Middle frontal gyrus (tissue), 1 donor: Measurements from ENCODE around the gene GPSM1.
"Not testable (repeated sequence)": the region's sequence is repeated elsewhere in the genome, so short reads cannot be mapped to it uniquely, and the experiment has no call there.

Experiments
- DNase-seq: peaks from one replicate; pipeline ENCODE4 v3.0.0-alpha.2; 2015; ENCODE audit warnings: low spot score; ENCODE audit errors: extremely low spot score

The GPSM1 gene

DNA sequence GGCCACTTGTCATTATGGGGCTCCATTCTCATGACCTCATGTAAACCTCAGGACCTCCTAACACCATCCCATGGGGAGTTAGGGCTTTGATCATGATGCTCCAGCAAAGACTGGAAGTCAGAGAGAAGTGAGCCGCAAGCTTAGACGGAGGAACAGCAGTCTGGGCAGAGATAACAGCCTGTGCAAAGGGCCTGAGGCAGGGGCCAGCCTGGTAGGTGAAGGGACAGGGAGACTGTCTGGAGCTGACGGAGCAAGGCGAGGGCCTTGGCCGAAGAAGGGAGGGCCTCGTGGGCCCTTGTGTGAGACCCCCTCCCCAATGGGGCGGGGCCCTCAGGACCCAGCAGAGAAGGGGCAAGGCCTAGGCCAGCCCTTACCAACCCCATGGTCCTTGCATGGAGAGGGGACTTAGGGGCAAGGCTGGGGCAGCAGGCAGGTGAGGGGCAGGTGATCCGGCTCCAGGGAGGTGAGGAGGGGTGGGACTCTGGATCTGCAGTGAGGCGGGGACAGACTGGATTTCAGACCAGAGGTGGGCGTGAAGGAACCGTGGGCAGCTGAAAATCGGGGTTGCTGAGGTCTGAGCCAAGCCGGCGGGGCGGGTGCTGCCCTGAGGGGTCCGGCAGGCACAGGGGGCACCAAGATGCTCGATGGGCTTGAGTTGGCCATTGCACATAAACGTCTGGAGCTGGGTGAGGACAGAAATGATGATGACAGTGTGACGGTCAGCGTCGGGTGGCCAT lies 17.4 kb downstream of the GPSM1 start:
- no peak for DNase-seq

DNA sequence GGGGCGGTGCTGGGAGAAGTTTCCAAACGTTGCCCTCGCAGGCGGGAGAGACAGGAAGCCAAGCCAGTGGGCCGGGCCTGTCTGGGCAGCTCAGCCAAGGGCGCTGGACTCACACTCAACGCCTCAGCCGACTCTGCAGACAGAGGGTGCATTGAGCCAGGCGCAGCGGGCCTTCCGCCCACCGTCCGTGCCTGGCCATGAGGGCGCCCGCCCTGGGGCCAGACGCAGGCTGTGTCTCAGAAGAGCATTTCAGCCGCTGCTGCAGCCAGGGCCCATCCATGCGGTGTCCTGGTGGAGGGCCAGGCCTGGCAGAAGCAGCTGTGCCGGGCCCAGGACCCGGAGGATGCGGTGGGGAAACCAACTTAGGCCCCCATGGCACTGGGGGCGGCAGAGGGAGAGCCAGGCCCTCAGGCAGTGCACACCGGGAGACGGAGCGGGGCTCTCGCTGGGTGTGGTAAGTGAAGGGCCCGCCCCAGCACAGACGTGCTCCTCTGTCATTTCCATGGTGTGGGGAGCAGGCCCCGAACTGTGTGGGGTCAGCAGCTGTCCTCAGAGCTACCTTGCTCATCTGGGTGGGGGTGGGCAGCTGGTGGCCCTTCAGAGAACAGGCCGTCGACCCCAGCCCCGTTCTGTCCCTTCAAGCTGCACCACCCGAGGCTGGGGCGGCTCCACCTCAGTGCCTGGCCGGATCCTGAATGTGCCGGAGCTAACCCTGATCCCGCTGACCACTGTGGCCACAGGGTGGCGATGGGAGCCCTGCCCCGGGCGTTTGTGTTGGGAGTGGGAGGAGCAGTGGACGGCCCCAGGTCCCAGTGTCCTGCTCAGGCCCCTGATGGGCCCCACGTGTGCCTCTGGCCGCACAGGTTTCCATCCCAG lies 18.2 kb downstream of the GPSM1 start:
- DNase-seq: peak; percentile 65

DNA sequence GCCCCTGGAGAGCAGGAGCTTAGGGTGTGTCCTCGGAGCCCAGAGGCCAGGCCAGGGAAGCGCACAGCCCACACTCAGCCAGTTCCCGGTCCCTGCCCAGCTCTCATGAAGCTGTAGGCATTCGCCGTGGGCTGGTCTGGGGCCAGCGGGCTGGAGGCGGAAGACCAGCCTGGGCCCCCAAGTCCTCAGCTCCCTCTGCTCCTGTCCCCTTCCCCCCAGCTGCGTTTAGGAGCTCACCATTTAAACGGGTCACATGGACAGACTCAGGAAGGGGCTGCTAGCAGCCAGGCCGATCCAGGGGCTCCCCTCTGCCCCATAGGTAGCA lies 18.8 kb downstream of the GPSM1 start:
- DNase-seq: no peak

DNA sequence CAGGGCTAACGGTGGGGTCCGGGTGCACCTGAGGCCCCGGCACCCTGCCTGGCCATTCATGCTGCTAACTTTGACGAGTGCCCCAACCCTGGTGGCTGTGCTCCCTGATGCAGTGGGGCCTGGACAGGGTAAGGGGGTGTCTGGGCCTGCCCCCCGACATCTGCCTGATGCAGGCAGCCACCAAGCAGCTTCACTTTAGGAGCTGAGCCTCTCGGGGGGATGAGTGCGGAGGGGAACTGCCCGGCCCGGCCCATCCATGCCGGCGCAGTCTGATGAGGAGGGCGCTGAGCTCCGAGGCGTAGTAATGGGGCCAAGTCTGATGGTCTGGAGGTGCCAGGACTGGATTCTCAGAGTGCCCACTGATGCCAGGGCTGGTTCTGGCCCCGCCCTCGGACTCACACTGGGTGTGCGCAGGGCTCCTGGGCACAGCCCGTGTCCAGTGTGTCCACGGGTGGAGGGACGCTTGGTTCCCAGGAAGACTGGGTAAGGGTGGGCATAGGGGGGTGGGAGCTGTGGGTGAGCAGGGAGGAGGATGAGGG lies 19.7 kb downstream of the GPSM1 start:
- no peak for DNase-seq

DNA sequence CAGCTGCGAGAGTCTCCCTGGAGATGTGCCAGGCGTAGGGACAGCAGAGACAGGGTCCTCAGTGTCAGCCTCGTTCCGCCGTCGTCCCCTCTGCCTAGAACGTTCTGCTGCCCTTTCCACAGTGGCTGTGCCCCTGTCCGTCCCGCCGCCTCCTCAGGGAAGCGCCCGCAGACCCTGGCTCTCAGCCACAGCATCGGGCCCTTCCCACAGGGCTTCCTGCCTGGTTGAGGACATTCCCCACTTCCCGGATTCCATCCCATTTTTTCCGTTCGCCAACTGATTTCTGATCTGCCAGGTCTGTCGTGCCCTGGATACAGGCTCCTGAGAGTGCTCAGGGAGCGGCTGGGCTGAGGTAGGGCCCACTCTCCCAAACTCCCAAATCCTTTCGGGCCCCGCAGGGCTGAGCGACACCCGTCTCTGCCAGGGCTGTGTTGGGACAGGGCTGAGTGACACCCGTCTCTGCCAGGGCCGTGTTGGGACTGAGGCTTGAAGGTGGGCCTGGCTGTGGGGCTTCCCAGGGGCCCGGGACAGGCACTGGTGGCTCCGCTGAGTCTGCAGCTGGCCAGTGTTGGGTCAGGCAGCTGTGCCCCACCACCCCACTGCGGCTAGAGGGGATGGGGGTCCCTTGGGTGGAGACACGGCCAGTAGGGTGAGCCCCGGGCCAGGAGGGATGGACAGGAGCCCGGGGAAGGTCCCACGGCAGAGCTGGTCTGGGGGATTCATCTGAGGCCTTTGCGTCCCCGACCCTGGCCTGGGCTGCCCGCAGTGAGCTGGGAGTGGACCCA lies 20.3 kb downstream of the GPSM1 start:
- DNase-seq: no peak

DNA sequence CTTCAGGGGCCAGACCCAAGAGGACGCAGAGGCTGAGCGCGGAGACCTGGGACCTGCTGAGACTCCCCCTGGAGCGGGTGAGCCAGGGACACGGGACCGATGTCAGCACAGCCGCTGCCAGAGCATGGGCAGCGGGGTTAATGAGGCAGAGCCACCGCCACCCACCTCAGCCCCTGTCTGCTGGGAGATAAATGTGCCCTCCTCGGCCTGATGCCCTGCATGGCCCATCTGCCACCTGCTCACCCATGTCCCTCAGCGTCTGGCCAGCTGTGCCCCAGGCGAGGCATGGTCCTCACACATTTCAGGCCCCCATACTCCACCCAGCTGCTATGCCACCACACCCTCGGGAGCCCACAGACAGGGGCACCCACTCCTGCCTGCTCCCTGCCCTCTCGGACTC lies 21.4 kb downstream of the GPSM1 start:
- no peak for DNase-seq

DNA sequence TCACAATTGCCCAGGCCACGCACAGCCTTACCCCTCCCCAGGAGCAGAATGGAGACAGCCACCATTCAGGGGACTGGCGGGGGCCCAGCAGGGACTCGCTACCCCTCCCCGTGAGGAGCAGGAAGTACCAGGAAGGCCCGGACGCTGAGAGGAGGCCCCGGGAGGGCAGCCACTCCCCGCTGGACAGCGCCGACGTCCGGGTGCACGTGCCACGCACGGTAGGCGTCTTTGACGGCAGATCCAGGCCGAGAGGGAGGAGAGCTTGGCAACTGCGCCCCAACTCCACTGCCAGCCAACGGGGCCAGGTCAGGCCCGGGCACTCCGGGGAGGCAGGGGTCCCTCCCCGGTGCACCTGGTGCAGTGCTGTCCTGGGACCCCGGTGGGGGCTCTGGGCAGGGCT lies 22.2 kb downstream of the GPSM1 start:
- no peak for DNase-seq

DNA sequence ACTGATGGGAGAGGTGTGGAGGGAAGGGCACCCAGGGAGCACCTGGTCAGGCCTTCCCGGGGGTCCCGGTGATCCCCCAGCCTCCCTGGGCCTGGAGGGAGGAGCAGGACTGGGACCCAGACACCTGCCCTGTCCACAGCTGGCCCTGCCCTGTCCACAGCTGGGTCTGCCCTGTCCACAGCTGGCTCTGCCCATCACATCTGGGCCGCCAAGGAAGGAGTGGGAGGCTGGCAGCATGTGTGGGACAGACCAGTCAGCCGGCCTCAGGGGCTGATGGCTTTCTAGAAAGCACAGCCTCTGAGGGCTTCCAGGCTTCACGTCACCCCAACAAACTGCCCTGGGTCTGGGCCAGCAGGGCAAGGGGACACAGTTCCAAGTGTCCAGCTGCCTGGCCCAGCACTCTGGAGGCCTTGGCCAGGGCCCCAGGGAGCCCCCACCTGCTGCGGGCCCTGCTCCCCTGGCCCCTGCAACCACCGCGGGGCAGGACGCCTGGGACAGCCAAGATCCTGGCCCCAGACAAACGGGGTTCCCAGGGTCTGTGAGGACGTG lies 24.0 kb downstream of the GPSM1 start:
- no peak for DNase-seq

DNA sequence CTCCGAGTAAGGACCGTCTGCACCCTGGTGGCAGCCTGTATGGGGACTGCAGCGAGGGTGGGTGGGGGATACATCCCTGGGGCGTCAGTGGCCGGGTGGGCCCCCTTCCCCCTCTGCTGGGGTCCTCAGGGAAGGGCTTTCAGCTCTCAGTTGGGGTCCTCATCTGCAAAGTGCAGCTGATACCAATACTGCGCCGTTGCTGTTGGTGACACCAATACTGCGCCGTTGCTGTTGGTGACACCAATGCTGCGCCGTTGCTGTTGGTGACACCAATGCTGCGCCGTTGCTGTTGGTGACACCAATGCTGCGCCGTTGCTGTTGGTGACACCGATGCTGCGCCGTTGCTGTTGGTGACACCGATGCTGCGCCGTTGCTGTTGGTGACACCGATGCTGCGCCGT lies 24.5 kb downstream of the GPSM1 start:
- DNase-seq: not testable (repeated sequence)

DNA sequence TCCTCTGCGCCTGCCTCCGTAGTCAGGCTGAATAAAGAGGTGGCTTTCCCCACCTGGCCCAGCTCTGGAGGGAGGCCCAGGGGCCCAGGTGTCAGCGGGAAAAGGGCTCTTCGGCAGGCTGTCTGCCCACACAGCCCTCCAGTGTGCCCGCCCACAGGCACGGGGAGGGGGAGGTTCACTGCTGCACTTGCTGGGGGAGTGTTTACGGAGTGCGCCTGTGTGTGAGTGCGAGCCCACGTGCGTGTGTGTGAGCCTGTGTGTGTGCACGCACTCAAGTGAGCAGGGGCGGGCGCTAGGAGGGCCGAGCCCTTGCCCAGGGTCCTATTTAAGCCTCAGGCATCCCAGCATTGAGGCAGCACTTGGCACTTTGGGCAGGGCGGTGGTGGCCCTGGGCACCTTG lies 25.3 kb downstream of the GPSM1 start:
- DNase-seq: no peak

DNA sequence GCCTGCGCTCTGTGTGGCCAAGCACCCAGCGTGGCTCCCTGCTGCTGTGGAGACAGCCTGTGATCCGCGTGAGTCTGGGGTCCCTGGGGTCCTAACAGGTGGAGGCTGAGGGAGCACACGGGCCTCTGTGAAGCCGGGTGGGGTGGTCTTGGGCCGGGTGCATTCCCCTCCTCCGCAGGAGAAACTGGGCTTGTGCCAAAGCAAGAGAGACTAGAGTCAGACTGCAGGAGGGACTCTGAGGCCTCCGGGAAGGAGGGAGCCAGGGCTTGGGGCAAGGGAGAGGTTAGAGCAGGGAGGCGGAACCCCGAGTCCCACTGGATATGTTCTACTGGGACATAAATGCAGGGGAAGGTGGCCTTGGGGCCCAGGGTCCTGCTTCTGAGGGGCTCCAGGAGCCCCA lies 25.7 kb downstream of the GPSM1 start:
- DNase-seq: no peak

DNA sequence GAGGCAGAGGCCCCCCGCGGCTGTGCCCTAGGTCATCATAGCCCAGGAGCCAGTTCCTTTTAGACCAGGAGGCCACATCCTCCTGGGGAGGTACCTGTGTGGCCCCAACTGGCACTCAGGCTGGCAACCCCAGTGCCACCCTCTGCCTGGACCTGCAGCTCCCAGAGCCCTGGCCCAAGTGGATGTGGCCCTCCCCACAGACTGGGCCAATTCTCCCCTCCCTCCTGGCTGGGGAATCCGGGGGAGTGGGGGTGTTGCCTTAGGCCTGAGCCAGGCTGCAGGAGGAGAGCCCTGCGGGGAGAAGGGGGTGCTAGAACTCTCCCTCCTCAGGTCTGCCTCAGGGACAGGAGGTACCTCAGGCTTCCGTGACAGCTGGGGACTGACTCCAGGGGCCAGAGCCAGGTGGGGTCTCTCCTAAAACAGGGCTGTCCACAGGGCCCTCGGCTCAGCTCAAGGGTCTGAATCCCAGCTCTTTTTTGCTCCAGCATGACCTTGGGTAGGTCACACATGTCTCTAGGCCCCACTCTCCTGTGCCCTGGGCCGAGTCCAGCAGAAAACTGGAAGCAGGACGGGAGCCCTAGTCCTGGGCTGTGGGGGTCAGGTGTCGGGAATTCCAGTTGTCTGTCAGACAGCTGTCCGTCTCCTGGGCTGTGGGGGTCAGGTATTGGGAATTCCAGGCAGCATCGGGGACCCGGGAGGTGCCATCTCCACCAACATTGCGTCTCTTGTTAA lies 26.6 kb downstream of the GPSM1 start:
- no peak for DNase-seq

DNA sequence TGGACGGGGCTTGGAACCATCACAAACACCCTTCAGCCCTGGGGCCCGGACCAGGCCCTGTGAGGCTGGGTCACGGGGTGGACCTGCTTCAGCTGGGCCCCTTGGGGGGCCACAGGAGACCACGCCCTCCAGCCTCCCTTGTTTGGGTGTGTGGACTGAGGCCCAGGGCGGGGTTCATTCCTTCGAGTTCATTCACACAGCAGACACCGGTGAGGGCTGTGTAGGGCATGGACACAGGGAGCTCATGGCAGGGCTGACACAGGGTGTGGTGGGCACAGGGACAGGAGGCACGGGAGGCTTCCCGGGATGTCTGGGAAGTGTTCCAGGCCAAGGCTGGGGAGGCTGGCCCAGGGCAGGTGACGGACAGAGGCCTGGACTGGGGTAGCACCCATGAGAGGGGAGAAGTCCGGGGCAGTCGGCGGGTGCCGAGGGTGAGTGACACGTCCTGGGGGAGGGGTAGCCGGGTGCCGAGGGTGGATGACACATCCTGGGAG lies 27.3 kb downstream of the GPSM1 start:
- no peak for DNase-seq

DNA sequence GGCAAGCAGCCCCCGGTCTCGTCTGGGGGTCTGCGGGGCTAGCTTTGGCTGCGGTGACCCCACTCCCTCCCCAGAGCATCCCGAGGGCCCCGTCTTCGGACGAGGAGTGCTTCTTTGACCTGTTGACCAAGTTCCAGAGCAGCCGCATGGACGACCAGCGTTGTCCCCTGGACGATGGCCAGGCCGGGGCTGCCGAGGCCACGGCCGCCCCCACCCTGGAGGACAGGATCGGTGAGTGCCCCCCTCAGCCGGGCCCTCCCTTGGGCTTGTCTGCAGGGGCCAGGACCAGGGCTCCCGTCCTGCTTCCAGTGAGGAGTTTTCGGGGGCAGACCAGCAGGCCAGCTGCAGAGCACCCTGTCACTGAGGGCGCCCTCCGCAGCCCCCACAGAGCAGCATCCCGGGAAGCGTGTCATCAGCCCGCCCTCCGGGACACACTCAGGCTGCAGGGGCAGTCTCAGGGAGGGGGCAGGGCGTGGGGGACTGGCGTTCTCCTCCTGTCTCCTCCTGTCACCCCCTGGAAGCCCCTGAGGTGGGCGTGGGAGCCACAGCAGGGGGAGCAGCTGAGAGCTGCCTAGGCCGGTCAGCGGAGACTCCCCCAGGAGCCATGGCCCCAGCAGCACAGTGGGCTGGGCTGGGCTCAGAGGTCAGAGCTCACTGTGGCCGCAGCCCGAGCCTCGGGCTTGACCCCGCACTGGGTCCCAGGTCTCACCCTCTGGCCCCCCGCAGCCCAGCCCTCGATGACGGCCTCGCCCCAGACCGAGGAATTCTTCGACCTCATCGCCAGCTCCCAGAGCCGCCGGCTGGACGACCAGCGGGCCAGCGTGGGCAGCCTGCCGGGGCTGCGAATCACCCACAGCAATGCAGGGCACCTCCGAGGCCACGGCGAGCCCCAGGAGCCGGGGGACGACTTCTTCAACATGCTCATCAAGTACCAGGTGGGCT lies 28.5 kb downstream of the GPSM1 start:
- DNase-seq: no peak

DNA sequence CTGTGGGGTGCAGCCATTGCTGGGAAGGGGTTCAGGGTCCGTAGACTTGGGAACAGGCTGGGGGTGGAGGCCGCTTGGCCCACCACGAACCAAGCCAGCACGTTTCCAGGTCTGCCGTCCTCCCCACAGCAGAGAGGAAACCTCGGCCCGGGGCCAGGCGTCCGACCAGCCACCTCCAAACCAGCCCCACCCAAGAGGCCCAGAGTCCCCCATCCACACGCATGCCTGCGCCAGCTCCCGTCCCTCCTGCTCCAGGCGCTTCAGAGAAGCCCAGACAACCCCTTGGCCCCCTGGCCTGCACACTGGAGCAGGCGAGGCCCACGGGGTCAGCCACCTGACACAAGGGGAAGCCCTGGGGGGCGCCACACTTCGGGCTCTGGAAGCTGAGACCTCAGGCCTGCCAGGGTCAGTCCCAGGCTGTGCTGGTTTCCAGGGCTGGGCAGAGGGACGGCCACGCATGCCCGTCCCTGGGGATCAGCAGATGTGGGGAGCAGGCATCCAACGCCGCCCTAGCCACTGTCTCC lies 29.9 kb downstream of the GPSM1 start:
- DNase-seq: no peak

DNA sequence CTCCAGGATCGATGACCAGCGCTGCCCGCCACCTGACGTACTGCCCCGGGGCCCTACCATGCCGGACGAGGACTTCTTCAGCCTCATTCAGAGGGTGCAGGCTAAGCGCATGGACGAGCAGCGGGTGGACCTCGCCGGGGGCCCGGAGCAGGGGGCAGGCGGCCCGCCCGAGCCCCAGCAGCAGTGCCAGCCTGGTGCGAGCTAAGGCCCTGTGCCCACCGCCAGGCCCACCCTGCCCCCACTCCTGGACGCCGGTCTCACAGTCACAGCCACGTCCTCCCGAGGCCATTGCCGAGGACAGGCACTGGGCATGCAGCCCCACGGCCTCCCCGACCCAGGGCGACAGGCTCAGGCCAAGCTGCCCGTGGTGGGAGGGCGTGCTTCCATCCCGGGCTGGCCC lies 30.7 kb downstream of the GPSM1 start:
- no peak for DNase-seq

DNA sequence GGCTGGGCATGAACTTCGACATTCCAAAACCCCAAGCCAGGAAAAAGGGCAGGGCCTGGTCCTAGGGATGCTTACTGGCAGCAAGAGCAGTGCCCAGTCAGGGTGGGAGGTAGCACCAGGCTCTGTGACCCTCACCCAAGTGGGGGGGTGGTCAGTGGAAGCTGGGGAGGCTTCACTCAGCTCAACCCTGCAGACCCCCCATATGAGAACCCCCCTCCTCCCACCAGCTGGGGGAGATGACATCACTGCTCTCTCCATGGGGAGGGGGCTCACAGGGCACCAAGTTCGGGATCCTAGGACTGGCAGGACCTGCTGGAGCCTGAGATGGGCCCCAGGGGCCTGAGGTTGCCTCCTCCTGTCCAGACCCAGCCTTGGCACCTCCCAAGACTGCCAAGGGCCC lies 31.5 kb downstream of the GPSM1 start:
- no peak for DNase-seq

DNA sequence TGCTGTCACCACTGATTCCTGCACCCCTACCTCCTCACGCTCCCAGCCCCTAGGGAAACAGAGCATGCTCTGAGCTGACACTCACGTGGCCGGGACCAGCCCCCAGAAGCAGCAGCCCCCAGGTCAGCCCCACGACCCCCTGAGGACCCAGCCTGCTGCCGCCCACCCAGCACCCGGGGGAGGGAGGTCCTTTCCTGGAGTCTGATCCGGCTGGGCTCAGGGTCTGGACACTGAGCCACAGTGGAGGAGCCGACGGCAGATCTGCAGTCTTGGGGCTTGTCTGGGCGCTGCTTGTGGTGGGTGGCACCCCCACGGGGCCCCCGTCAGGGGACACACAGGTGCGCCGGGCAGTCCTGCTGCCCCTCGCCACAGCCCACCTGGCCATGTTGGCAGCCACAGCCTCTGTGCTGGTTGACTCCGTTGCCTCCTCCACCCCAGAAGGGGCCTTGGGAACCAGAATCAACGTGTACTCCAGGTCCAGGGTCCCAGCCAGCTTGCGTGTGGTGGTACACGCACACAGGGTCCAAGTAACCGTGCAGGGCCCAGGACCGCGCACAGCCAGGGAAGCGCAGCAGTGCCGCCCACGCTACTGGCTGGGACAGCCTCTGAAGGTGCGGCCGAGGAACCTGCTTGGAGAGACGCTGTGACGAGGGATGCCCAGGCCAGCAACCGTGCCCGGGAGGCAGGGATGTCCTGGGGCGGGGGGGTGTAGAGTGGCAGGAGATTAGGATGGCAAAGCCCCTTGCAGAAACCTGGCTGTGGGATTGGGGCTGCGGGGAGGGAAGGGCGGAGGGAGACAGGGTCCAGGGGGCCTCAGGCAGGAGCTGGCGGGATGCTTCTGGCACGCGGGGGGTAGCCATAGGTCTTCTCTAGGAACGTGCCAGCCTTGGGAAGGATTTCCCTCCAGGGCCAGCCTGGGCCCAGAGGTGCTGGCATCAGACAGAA lies 32.7 kb downstream of the GPSM1 start:
- no peak for DNase-seq
